AG10803 (cell line): Measurements from ENCODE around the gene ENKUR.

Experiments
- DNase-seq: peaks from one replicate; pipeline ENCODE4 v3.0.0; 2010; ENCODE audit warnings: low read depth
- H3K4me3 ChIP-seq: 2 replicates; pipeline ENCODE4 v1.5.1; 2011; ENCODE audit warnings: mild to moderate bottlenecking, low read length, control low read depth
- CTCF ChIP-seq: conservative IDR thresholded peaks from 2 replicates; pipeline ENCODE4 v1.5.1; 2011; ENCODE audit warnings: mild to moderate bottlenecking, low read length, control low read depth, inconsistent platforms

ENKUR gene

GRCh38 chr10:24938076-24938475 lies 77.9 kb downstream of the ENKUR start:
- no peak for TF ChIP-seq CTCF
- no peak overlapping the region for H3K4me3 ChIP-seq
- no peak for DNase-seq

DNA sequence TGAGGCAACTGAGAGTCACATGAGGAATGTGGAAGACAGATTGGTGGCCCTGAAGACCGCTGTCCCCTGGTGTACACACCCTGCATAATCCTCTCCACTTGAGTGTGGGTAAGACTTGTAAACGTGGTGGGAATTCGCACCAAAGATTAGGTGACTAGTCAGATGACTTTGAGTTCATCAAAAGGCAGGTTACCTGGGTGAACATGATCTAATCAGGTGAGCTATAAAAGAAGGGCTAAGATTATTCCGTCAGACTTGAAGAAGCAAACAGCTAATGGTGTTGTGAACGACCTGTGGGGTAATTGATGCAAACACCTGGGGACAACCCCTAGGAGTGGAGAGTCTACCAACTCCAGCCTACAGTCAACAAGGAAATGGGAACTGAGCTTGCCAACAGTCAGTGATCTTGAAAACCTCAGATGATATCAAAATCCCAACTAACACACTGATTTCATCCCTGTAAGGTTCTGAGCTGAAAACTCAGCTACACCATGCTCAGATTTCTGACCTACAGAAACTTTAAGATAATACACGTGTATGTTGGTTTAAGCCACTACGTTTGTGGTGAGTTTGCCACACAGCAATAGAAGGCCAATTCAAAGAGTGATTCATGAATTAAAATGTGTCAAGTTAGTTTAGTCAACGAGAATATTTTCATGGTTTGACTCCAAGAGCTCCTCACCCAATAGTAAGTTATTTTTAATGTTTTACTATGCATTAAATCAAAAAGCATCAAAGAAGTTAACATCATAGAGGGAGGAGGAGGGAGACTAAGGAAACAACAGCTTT lies 80.3 kb downstream of the ENKUR start:
- H3K4me3 ChIP-seq = no peak overlapping the region
- TF ChIP-seq CTCF = no peak
- no peak for DNase-seq
